Stomach smooth muscle (tissue), 2 donors: ENCODE measurements around the gene PRIMPOL.
"Not testable (repeated sequence)": the region's sequence is repeated elsewhere in the genome, so short reads cannot be mapped to it uniquely, and the experiment has no call there.

Source experiments
- H3K27ac ChIP-seq: one replicate; pipeline ENCODE4 v1.7.0; 2013; ENCODE audit warnings: mild to moderate bottlenecking, low read length, inconsistent platforms
- H3K27me3 ChIP-seq, 2 donors: one replicate each; pipeline ENCODE4 v1.7.0; 2013; ENCODE audit warnings: low read length in 2 of 2; ENCODE audit not compliant: insufficient read depth in 2 of 2, control insufficient read depth in 1 of 2
- H3K36me3 ChIP-seq, 2 donors: one replicate each; pipeline ENCODE4 v1.7.0; 2013; ENCODE audit warnings: low read length in 2 of 2; ENCODE audit not compliant: control insufficient read depth in 2 of 2, insufficient read depth in 2 of 2
- H3K4me1 ChIP-seq: one replicate; pipeline ENCODE4 v1.7.0; 2013; ENCODE audit warnings: low read length; ENCODE audit not compliant: control insufficient read depth, insufficient read depth
- H3K4me3 ChIP-seq, 2 donors: one replicate each; pipeline ENCODE4 v1.7.0; 2013; ENCODE audit warnings: low read length in 2 of 2
- H3K9ac ChIP-seq, 2 donors: one replicate each; pipeline ENCODE4 v1.7.0; 2013; ENCODE audit warnings: low read length in 2 of 2, mild to moderate bottlenecking in 1 of 2
- H3K9me3 ChIP-seq, 2 donors: one replicate each; pipeline ENCODE4 v1.7.0; 2013; ENCODE audit warnings: low read length in 2 of 2; ENCODE audit not compliant: control insufficient read depth in 2 of 2
- donor health status: healthy.
- donor health status: Pancreatic carcinoma.

Gene PRIMPOL, protein sequence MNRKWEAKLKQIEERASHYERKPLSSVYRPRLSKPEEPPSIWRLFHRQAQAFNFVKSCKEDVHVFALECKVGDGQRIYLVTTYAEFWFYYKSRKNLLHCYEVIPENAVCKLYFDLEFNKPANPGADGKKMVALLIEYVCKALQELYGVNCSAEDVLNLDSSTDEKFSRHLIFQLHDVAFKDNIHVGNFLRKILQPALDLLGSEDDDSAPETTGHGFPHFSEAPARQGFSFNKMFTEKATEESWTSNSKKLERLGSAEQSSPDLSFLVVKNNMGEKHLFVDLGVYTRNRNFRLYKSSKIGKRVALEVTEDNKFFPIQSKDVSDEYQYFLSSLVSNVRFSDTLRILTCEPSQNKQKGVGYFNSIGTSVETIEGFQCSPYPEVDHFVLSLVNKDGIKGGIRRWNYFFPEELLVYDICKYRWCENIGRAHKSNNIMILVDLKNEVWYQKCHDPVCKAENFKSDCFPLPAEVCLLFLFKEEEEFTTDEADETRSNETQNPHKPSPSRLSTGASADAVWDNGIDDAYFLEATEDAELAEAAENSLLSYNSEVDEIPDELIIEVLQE

DNA sequence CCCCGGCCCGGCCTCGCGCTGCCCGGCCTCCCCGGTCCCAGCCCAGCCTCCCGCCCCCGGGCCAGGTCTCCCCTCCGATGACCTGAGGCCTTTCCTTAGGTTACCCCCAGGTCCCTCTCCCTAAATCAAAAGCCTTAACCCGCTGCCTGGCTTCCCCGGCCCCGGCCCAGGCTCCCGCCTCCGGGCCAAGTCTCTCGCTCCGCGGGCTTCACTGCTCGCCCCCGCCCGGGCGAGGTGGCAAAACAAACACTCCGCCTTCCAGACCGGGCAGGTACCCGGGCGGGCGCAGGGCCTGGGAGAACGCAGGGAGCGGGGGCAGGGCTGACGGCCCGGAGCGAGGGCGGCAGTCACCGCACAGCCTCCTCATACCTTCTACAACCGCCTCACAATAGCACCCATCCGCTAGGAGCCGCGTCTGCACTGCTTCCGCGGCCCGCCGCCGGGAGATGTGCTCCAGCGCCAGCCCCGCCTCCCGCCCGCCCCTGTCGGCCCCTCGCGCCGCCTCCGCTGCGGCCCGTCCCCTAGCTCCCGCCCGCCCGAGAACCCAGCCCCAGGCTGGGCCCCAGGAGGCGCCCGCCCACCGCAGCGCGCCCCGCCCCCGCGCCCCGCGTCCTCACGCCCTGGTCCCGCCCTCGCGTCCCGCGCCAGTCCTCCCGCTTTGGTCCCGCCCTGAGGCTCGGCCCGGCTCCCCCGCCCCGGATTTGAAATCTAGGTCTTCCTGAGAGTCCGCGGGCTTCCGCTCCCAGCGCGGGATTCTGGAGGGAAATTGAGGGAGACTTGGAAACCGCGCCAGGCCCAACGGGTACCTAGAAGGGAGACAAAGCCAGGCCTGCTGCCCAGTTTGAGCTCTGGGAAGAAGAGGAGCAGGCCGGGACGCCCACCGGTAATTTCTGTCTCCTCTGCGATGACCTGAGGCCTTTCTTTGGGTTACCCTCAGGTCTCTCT lies at the start of gene PRIMPOL, which contains the start of gene CASP3:
PRIMPOL (plus strand) TSS at position 713 of the 945 bp plus-strand sequence. CDS start 7,403 bp downstream, outside the sequence.
CASP3 (minus strand) TSS at position 422 of the 945 bp plus-strand sequence. CDS start 10,994 bp downstream, outside the sequence.
- H3K9ac ChIP-seq = peak within 1 kb of the TSS; percentile 85 to 97
- H3K4me1 ChIP-seq = peaks cover 21% of the 10 kb centered on the region
- no peaks in the 10 kb centered on the region for H3K27me3 ChIP-seq
- peak within 1 kb of the TSS; percentile 93 to 94 for H3K4me3 ChIP-seq
- H3K36me3 ChIP-seq = peaks cover 0 to 2% of the 10 kb centered on the region in 2 donors
- H3K9me3 ChIP-seq = no peaks in the 10 kb centered on the region
- peak within 1 kb of the TSS; percentile 90 for H3K27ac ChIP-seq

DNA sequence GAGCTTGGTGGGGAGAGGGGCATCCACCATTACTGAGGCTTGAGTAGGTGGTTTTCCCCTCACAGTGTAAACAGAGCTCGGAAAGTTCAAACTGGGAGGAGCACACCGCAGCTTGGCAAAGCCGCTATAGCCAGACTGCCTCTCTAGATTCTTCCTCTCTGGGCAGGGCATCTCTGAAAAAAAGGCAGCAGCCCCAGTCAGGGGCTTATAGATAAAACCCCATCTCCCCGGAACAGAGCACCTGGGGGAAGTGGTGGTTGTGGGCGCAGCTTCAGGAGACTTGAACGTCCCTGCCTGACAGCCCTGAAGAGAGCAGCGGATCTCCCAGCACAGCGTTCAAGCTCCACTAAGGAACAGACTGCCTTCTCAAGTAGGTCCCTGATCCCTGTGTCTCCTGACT lies 48.6 kb upstream of the PRIMPOL start:
- not testable (repeated sequence) for H3K9ac ChIP-seq, H3K36me3 ChIP-seq, H3K4me3 ChIP-seq, H3K27me3 ChIP-seq, H3K27ac ChIP-seq, H3K9me3 ChIP-seq, H3K4me1 ChIP-seq

DNA sequence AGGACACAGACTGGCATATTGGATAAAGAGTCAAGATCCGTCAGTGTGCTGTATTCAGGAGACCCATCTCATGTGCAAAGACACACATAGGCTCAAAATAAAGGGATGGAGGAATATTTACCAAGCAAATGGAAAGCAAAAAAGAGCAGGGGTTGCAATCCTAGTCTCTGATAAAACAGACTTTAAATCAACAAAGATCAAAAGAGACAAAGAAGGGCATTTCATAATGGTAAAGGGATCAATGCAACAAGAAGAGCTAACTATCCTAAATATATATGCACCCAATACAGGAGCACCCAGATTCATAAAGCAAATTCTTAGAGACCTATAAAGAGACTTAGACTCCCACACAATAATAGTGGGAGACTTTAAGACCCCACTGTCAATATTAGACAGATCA lies 46.7 kb upstream of the PRIMPOL start:
- not testable (repeated sequence) for H3K27me3 ChIP-seq, H3K27ac ChIP-seq, H3K9me3 ChIP-seq, H3K9ac ChIP-seq, H3K4me3 ChIP-seq, H3K36me3 ChIP-seq, H3K4me1 ChIP-seq

DNA sequence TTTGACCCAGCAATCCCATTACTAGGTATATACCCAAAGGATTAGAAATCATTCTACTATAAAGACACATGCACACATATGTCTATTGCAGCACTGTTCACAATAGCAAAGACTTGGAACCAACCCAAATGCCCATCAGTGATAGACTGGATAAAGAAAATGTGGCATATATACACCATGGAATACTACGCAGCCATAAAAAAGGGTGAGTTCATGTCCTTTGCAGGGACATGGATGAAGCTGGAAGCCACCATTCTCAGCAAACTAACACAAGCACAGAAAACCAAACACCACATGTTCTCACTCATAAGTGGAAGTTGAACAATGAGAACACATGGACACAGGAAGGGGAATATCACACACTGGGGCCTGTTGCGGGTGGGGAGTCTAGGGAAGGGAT lies 42.1 kb upstream of the PRIMPOL start:
- H3K9ac ChIP-seq, H3K4me1 ChIP-seq, H3K27ac ChIP-seq, H3K36me3 ChIP-seq, H3K4me3 ChIP-seq, H3K9me3 ChIP-seq, H3K27me3 ChIP-seq: not testable (repeated sequence)

DNA sequence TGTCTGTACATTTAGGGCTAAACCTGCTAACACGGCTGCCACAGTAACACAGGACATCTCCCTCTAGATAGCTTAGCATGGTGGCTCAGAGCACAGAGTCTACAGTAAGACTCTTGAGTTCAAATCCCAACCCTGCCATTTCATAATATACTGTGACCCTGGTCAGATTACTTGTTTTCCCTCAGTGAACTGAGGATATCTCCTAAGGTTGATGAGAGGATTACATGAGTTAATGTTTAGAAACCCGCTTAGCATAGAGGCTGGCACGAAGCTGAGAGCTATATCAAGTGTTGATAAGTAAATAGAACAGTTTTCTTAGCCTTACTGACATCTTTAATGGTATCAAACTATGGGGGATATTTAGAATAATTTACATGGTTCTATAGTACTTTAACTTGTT lies 37.5 kb upstream of the PRIMPOL start:
- Histone ChIP-seq H3K27ac (no peak overlapping the region), H3K9ac (no peak overlapping the region), H3K27me3 (no peaks in the 10 kb centered on the region), H3K9me3 (no peaks in the 10 kb centered on the region), H3K36me3 (no peaks in the 10 kb centered on the region), H3K4me3 (no peak overlapping the region), H3K4me1 (no peaks in the 10 kb centered on the region)

DNA sequence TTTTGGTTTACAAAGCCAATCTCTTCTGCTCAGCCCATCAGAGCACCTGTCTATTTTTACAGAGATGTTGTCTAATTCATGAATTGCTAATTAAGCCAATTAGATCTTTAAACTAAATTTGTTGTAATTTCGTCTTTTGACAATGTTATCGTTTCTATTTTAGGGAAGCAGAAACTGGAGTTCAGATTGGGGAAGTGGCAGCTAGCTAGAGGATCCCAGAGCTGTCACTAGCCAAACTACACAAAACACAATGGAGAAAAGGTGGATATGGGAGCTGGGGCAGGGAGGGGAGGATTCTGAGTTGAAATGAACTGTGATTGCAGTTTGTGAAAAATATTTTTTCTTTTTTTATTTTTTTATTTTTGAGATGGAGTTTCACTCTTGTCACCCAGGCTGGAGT lies 36.1 kb upstream of the PRIMPOL start:
- no peak overlapping the region for H3K9ac ChIP-seq
- H3K27me3 ChIP-seq = no peaks in the 10 kb centered on the region
- H3K27ac ChIP-seq = no peak overlapping the region
- H3K4me3 ChIP-seq = no peak overlapping the region
- no peaks in the 10 kb centered on the region for H3K4me1 ChIP-seq
- no peaks in the 10 kb centered on the region for H3K9me3 ChIP-seq
- H3K36me3 ChIP-seq = no peaks in the 10 kb centered on the region

DNA sequence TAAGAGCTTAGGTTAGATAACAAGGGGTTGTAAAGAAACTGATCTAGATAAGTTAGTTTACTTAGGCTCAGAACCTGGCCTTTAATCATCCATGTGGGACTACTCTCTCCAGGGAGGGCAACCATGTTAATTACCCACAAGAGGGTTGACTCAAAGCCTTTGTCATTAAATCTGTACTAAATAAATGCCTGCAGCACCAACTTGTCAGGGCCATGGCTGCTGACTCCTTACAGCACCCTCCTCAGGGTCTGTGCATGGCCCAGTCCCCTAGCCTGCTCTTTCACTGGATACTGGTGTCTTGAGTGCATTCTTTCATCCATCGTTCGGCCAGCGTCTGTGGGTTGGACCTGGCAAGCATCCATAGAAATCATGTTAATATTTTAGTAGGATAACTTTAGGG lies 35.0 kb upstream of the PRIMPOL start:
- Histone ChIP-seq H3K4me1 (no peaks in the 10 kb centered on the region), H3K27ac (no peak overlapping the region), H3K36me3 (no peaks in the 10 kb centered on the region), H3K9ac (no peak overlapping the region), H3K9me3 (no peaks in the 10 kb centered on the region), H3K4me3 (no peak overlapping the region), H3K27me3 (no peaks in the 10 kb centered on the region)

DNA sequence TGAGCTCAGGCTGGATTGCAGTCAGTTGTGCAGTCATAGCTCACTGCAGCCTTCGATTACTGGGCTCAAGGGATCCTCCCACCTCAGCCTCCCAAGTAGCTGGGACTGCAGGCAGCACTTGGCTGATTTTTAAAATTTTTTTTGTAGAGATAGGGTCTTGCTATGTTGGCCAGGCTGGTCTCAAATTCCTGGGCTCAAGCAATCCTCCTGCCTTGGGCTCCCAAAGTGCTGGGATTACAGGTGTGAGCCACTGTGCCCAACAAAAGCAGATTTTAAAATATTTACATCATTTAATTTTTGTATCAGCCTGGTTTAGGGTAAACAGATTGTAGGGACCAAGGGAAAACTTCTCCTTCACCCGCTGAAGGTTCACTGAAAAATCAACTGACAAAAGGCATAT lies 33.4 kb upstream of the PRIMPOL start:
- H3K36me3 ChIP-seq, H3K27ac ChIP-seq, H3K27me3 ChIP-seq, H3K9ac ChIP-seq, H3K9me3 ChIP-seq, H3K4me1 ChIP-seq, H3K4me3 ChIP-seq: not testable (repeated sequence)

DNA sequence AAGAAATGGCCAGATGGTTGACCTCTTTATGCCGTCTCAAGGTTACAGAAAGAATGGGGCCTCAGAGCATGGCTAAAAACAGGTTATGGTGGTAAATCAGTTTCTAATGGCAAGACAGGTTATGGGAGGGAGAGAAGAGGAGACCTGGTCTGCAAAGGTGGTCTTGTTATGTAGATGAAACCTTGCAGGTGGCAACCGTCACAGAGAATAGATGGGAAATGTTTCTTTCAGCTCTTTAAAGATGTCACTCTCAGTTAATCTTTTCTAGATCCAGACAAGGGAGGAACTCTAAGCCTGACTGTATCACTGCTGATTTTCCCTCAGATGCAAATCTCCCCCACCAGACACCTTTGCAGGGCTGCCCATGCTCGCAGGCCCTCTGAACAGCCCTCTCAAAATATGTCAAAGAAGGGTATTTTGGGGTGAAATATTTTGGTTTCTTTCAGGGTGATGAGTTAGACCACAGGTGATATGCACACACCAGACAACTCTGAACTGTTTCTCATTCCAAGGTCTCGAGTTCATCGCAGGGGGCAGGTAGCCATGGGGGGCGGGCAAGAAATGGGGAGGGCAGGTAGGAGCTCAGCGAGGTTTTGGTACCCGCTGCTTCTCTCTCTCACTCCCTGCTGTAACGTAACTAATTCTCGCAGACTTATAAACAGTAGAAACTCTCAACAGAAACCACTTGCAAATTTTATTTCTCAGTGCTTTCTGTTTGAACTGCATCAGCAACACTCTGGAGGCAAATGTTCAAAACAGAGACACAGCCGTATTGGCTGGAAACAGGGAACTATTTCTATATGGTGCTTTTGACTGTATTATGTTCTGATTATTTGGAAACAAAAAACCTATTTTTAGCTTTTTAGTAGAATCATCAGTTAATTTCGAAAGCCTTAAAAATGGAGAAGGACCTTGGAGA lies 32.6 kb upstream of the PRIMPOL start:
- Histone ChIP-seq H3K36me3 (no peaks in the 10 kb centered on the region), H3K4me3 (no peak overlapping the region), H3K4me1 (no peaks in the 10 kb centered on the region), H3K9ac (no peak overlapping the region), H3K27me3 (no peaks in the 10 kb centered on the region), H3K9me3 (no peaks in the 10 kb centered on the region), H3K27ac (no peak overlapping the region)

DNA sequence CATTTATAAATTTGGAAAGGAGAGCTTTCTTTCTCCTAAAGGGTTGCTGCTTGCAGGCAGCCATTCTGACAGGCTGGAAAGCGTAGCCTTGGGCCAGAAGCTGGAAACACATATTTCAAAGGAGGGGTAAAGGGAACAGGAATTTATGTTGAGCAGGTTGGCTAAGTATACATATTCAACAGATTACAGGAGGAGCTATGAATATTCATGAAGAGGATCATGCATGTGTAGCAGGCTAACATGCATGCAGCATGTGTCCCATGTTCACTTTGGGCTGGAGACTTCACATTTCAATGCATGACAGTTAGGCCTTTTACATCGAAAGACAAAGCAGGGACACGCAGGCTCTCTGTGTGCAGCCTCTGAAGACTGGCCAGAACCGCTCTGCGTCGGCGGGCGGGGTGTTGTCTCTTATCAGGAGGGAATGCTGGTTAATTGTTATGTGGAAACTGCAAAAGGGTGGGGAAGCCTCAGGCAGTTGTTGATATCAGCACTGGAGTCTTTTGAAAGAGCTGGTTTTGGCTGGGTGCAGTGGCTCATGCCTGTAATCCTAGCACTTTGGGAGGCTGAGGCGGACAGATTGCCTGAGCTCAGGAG lies 31.8 kb upstream of the PRIMPOL start:
- Histone ChIP-seq H3K4me1 (no peaks in the 10 kb centered on the region), H3K36me3 (no peaks in the 10 kb centered on the region), H3K9ac (no peak overlapping the region), H3K27ac (no peak overlapping the region), H3K4me3 (no peak overlapping the region), H3K27me3 (no peaks in the 10 kb centered on the region), H3K9me3 (no peaks in the 10 kb centered on the region)
